ENCODE data around the gene CABP4.
"Not testable (repeated sequence)": the region's sequence is repeated elsewhere in the genome, so short reads cannot be mapped to it uniquely, and the experiment has no call there.

Gene CABP4

DNA sequence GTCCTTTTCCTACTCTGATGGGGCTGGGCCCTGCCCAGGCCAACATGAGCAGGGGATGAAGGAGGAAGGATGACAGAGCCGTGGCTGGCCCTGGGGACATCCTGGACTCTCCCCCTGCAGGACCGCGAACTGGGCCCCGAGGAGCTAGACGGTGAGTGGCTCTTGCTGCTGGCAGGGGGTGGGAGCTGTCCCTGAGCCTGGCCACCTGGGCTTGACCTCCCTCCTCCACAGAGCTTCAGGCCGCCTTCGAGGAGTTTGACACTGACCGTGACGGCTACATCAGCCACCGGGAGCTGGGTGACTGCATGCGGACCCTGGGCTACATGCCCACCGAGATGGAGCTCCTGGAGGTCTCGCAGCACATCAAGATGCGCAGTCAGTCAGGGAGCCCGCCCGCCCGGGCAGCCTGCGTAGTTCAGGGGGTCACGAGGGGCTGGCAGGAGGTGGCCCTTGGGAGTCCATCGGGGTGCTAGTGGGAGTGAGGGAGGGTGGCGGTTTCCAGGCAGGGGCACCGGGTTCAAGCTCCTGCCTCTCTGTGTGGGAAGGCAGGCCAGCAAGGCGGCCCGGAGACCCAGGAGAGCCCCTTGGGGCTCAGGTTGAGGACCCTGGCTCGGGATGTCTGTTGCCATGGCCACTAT is 1.0 kb downstream of the CABP4 start:
- DNase-seq = no peak

DNA sequence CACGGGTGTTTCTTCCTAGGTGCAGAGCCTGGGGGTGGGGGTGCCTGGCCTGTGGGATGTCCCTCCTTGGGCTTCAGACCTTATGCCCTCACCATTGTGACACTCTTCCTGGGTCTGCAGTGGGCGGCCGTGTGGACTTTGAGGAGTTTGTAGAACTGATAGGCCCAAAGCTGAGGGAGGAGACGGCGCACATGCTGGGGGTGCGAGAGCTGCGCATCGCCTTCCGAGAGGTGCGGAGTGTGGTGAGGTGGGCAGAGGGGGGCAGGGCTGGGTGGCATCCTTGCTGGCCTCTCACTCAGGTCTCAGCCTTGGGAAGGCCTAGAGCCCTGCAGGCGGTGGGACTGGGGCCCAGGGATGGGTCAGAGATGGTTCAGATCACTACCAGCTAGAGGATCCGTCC is 2.3 kb downstream of the CABP4 start:
- no peak for DNase-seq

DNA sequence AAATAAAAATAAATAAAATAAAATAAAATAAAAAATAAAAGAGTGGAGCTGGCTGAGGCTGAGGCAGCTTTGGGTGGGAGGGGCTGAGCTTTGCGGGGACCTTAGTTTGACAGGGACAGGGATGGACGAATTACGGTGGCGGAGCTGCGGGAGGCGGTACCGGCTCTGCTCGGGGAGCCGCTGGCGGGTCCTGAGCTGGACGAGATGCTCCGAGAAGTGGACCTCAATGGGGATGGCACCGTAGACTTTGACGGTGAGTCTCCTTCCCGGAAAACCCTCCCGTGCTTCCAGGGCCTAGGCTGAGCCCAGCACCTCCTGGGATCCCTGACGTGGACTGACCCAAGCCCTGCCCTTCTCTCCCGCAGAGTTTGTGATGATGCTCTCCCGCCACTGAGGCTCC is 3.1 kb downstream of the CABP4 start:
- DNase-seq = no peak

DNA sequence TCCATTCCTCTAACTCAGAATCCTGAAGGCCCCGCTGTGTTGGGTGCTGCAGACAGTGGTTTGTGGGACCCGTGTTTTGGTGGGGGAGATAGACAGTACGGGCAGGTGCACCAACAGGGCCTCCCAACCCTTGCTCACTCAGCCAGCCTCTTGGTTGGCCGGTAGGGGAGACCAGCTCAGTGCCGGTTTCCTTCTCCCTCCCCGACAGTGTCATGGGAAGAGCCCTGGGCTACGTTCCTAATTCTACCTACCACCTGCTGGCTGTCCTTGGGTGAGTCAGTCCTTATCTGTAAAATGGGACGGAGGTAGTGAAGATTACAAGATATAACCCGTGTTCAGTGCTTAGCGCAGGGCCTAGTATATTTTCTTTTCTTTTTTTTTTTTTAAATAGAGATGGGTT is 8.0 kb downstream of the CABP4 start:
- no peak for DNase-seq

DNA sequence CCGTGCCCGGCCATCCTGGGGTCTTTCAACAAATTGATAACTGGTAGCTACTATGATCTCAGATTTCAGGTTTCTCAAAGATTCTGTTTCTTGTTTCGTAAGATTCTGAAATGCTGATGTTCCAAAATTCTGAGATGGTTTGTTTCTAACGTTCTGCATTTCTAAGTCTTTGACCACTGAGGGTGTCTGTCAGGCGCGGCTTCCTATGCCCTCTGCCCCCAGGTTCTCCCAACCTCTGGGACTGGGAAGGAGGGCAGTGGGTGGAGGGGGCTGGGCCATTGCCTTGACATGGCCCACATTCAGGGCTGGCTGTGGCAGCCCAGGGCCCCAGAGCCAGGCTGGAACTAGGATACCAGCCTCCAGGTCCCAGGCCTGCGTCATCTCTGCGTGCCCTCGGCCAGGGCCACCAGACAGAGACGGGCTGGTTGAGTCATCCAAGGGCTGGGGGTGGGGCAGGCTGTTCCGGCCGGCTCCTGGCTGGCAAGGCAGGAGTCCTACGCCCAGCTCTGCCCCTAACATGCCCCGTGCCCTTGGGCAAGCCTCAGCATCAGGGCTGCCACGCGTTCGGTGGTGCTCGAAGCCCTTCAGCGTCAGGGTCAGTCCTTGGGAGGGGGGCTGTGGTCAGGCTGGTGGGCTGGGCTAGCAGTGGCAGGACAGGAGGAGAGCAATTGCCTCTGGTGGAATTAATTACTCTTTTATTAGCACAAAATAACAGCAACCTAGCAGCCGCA is 8.7 kb downstream of the CABP4 start:
- no peak for DNase-seq

DNA sequence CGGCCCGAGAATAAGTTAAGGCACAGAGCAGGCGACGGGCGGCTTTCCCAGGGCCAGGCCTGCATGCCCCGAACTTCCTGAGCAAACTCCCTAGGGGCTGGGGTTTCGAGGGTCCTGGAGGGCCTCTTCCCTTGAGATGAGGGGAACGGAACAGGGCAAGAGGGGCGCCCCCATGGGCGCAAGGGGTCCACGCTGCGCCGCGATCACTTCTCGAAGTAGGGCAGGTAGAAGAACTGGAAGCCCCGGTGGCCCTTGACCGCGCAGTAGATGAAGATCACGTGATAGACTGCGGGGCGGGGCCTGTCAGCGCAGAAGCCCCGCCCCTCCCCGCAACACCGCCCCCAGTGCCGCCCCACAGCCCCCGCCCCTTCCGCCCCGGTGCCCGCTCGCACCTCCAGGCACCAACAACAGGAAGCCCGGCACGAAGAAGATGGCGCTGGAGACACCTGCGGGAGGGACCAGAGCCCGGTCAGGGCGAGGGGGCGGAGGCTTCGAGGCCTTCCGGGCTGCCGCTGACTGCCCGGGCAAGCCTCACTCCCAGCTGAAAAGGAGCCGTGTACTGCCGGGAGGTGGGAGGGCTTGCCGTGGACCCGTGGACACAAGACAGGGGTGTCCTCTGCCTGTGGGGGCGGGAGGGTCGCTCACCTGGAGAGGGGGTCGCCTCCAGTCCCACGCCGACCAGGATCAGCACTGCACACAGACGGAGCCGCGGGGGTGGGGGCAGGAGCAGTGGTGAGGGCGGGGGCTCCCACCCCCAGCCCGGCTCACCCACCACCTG is 9.4 kb downstream of the CABP4 start:
- peak; percentile 62 for DNase-seq

DNA sequence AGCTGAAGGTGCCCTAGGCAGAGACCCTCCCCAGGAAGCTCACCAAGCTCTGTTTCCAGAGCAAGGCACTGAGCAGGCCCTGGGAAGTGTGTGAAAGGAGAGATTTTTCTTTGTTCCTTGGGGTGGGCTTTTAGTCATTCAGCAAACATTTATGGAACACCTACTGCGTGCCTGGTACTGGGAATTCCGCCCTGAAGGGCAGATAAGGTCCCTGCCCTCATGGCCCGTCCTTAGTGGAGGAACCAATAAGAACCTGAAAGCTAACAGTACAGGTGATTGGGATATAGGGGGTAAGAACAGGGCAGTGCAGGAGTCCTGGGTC is 10.0 kb downstream of the CABP4 start:
- no peak for DNase-seq

DNA sequence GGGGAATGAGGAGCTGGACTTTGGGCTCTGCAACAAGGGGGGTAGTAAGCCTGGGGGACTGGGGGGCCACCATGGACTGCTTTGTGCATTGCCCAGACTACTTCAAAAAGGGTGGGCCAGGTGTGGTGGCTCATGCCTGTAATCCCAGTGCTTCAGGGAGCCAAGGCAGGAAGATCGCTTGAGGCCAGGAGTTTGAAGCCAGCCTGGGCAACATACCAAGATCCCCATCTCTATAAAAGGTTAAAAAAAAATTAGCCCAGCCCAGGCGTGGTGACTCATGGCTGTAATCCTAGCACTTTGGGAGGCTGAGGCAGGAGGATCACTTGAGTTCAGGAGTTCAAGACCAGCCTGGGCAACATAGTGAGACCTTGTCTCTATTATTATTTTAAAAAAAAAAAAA is 10.4 kb downstream of the CABP4 start:
- DNase-seq = peak; percentile 24

DNA sequence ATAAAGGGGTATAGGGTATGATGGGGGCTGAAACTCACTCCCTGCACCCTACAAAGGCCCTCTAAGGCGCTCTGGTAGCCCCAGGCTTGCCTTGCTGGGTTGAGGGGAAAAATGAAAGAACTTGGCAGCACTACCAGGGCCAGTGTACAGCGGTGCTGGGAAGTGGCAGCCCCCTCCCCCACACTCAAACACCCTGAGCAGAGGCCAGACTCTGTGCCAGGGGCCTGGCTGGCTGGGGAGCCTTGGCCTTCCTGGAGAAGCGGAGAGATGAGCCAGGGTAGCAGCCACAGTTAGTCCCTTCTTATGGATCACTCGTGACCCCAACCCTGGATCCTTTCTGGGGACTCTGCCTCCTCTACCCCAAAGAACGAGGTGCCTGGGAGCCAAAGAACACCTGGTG is 11.2 kb downstream of the CABP4 start:
- DNase-seq = no peak

DNA sequence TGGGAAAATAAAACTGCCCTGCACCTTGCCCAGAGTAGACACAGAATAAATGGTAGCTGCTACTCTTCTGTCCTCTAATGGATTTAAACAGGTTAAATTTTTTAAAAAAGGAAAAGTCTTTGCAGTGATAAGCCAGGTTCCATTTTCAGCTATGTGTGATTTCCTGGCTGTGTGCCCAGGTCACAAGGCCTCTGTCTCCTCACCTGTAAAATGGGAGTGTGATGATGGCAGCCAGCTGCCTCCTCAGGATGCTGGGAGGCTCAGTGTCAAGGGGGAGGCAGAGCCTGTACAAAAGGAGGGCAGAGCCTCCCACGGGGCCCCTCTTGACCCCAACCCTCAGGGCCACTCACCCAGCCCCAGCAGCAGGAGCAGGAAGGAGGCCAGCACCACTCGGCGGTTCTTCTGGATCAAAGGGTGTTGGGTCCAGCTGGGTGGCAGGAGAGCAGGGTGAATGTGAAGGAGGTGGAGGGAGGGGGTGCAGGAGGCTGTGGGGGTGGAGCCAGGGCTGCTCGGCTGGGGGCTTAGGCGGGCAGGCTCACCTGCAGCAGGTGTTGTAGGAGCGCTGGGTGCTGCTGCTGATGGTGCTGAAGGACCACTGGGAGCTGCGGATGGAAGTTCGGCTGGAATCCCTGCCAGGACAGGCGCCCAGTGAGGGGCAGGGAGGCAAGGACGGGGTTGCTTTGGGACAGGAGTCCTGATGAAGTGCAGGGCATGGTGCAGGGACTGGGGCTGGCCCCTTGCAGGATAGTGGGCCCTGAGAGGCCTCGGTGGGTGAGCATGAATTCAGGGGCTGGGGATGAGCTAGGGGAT is 12.0 kb downstream of the CABP4 start:
- DNase-seq = no peak

DNA sequence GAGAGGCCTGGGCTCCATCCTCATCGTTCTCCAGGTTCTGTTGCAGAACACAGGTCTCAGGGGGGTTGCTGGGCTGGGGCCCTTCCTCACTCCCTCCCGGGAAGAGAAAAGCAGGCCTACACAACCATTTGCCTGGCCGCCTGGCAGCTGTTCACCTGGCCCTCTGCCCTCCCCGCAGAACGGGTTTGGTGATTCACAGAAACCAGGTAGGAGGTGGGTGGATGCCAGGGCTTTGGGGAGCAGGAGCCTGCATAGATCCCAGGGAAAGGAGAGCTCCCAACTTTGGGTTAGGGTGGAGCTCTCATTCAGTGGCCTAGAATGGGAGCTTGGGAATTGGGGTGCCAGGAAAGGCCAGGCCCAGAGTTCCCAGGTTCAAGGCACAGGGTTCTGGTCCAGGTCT is 12.9 kb downstream of the CABP4 start:
- peak; percentile 12 for DNase-seq

DNA sequence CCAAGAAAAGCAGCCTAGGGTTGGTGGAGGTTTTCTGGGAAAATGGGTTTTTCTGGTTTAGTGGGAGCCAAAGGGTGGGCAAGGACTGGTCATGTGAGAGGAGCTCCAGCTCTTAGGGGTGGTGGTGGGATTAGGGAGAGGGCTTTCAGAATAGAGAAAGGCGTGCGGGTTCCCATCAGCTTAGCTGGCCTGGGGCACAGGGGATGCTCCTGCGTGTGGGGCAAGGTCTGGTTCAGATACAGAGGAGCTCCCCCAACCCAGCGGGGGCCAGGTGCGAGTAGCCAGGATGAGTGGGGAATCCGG is 13.3 kb downstream of the CABP4 start:
- DNase-seq = no peak

DNA sequence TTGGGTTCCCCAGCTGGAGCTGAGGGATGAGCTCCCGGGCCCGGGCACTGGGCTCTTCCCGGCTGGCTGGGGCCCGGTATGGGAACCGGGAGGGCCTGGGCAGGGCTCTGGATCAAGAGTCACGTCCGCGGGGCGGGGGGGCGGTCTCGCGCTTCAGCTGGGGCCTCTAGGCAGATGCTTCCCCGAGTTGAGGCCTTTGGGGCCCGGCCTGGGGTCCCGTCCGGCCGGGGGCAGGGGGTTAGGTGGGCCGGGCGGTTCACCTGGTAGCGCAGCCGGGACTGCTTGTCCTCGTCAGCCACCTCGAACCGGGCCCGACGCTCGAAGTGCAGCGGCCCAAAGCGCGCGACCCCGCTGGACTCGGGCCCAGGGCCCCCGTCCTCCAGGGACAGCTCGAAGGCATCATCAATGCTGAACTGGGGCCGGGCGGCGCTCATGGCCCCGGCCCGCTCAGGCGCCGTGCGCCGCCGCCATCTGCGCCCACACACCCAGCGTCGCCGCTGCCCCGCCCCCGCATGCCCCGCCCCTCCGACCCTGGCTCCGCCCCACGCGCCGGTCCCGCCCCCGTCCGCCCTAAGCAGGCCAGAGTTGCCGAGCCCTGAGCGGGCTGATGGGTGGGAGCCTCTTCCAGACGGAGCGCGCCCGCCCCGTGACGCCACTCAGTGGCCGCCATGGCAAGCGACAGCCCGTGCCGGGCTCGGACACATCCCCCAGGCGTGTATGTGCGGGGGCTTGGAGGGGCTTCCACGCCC is 13.8 kb downstream of the CABP4 start, which contains the start of gene TMEM134:
Gene TMEM134, minus strand, starts transcription at position 493 of the 749 bp plus-strand sequence. Its CDS starts 59 bp downstream, at position 434.
- DNase-seq = peak; percentile 91

DNA sequence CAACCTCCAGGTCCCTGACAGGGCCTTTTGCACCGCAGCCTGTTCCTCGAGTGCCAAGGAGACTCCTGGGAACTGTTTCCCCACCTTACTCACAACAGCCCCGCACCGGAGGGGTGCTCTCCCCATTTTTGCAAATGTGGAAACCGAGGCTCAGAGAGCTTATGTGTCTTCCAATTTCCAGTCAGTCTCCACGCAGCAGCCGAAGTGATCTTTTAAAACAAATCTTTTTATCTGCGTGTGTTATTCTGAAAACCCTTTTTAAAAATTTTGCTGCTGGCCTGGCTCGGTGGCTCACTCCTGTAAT is 14.3 kb downstream of the CABP4 start:
- no peak for DNase-seq

DNA sequence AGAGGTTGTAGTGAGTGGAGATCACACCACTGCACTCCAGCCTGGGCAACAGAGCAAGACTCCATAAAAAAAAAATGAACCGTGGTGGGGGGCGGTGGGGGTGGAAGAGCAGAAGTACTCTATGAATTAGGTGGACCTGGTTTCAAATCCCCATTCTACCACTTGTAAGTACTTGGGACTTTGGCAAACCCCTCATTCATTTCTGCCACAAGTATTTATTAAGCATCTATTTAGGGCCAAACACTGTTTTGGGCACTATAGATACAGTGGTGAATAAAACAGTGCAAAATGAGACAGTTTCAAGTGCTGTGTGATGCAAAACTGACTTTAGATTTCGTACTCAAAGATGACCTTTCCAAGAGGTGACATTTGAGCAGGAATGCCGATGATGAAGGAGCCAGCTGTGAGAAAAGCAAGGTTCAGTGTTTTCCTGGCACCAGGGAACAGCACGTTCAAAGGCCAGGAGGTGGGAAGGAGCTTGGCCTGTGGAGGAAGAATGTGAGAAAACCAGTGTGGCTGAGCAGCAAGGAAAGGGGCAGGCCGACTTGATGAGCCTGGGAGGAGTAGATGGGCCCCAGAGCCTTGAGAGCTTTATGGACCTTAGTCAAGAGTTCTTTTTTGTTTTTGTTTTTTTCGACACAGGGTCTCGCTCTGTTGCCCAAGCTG is 15.3 kb downstream of the CABP4 start:
- no peak for DNase-seq

DNA sequence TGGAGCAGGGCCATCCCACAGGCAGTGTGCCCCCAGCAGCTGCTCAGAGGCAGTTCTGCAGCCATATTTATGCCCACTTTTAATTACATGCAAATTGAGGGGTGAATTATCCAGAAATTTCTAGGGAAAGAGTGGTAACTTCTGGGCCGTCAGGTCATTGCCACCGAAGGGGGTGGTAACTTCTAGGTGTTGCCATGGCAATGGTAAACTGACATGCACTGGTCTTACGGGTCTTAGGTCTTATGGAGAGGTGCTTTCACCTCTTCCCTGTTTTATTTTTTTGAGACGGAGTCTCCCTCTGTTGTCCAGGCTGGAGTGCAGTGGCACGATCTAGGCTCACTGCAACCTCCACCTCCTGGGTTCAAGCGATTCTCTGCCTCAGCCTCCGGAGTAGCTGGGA is 17.7 kb downstream of the CABP4 start:
- DNase-seq = no peak

DNA sequence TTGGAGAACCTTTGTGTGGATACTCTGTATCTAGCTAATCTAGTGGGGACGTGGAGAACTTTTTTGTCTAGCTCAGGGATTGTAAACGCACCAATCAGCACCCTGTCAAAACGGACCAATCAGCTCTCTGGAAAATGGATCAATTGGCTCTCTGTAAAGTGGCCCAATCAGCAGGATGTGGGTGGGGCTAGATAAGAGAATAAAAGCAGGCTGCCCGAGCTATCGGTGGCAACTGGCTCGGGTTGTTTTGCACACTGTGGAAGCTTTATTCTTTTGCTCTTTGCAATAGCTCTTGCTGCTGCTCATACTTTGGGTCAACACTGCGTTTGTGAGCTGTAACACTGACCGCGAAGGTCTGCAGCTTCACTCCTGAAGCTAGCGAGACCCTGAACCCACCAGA is 21.5 kb downstream of the CABP4 start:
- DNase-seq = not testable (repeated sequence)

DNA sequence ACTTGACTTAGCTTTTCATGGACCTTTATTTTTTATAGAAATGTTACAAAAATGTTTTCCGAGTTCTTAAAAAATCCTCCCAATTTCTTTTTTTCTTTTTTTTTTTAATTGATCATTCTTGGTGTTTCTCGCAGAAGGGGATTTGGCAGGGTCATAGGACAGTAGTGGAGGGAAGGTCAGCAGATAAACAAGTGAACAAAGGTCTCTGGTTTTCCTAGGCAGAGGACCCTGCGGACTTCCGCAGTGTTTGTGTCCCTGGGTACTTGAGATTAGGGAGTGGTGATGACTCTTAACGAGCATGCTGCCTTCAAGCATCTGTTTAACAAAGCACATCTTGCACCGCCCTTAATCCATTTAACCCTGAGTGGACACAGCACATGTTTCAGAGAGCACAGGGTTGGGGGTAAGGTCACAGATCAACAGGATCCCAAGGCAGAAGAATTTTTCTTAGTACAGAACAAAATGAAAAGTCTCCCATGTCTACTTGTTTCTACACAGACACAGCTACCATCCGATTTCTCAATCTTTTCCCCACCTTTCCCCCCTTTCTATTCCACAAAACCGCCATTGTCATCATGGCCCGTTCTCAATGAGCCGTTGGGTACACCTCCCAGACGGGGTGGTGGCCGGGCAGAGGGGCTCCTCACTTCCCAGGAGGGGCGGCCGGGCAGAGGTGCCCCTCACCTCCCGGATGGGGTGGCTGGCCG is 22.3 kb downstream of the CABP4 start:
- not testable (repeated sequence) for DNase-seq

DNA sequence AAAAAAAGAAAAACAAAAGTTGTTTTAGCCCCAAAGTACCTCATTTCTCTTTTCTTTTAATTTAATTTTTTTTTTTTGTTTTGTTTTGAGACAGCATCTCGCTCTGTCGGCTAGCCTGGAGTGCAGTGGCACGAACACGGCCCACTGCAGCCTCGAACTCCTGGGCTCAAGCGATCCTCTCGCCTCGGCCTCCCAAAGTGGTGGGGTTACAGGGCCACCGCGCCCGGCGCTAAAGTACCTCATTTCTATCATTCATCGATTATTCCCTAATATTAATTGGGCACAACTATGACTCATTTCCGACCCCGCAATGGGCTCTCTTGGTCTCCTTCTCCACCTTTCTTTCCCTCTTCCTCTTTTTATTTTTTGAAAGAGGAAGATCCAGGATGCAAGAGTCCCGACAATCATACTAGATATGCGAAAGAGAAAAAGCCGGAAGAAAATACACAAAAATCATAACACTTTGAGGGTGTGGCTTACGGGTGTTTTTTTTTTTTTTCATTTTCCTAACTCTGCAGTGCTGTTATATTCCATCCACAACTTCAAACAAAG is 27.2 kb downstream of the CABP4 start:
- DNase-seq = no peak

DNA sequence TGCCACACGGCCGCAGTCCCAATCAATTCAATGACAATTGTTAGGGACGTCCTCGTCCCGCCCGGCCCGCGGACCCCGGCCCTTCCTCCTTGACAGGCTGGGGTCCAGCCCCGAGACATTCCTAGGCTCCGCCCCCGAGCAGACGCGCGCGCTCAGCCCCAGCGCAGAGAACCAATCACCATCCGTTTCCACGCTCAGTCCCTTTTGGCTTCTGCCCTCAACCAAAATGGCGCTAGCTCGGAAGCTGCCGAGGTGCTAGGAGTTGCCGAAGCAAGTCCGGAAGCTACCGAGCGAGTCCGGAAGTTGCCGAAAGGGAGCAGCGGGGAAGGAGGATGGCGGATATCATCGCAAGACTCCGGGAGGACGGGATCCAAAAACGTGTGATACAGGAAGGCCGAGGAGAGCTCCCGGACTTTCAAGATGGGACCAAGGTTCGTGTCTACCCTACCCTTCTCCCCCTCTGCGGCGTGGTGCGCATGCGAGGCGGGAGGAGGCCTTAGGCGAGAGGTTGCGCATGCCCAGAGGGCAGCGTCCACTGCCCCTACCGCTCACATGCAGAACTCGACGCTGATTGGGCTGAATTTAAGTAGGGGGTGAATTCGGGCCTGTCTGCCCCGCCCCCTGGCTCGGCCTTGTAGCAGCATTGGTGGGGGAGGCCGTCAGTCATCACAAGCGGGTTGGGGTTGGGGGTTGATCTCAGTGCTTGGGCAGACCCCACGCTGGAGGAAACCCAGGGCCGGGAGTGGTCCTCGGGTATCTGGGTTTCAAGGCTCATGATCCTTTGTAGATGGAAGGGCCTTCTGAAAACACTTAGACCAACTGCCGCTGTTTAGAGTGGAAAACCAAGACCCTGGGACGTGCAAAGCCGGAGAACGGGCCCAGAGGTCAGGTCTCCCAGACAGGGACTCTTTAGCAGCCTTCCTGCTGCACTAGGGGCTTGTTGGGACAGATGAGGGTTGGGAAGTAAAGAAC is 28.0 kb downstream of the CABP4 start, which contains the start of gene AIP:
Gene AIP, plus strand, starts transcription at position 200 of the 972 bp plus-strand sequence. Its CDS starts 133 bp downstream, at position 333.
- peak; percentile 98 for DNase-seq

Data from fibroblast of upper back skin (primary cell).